Prostate gland (tissue), 2 donors: ENCODE measurements around the gene RGS9. TPM values are rescaled to one million over a fixed set of nuclear protein-coding genes. Genes with fewer than 3 reads are reported as not detected.

Source experiments
- DNase-seq: peaks from one replicate; pipeline ENCODE4 v3.0.0-alpha.2; 2019; ENCODE audit warnings: low spot score
- H3K27ac ChIP-seq, 2 donors: fragments of 200-600 bp; sonication (generic); 2 replicates each; pipeline ENCODE4 v1.5.1; 2017 to 2019
- H3K27me3 ChIP-seq: fragments of 200-600 bp; sonication (generic); replicated peaks from 2 replicates; pipeline ENCODE4 v1.5.1; 2019; ENCODE audit not compliant: insufficient read depth
- H3K36me3 ChIP-seq, 2 donors: fragments of 200-600 bp; sonication (generic); 1 replicate in 1 of 2; 2 replicates in 1 of 2; pipeline versions ENCODE4 v1.5.1 to v1.8.1; 2017 to 2019
- H3K4me1 ChIP-seq: fragments of 200-600 bp; sonication (generic); replicated peaks from 2 replicates; pipeline ENCODE4 v1.5.1; 2019
- H3K4me3 ChIP-seq, 2 donors: fragments of 200-600 bp; sonication (generic); 2 replicates each; pipeline ENCODE4 v1.5.1; 2017 to 2019
- H3K9me3 ChIP-seq: fragments of 200-600 bp; sonication (generic); 2 replicates; pipeline ENCODE4 v1.5.1; 2017
- CTCF ChIP-seq, 4 experiments: fragments of 200-600 bp in 2 of 4; fragments of 450-650 bp in 2 of 4; sonication (generic) in 2 of 4; IDR thresholded peaks; 1 replicate in 3 of 4; 2 replicates in 1 of 4; pipeline ENCODE4 v1.5.1; 2016 to 2019; ENCODE audit warnings: antibody characterized with exemption in 4 of 4, mild to moderate bottlenecking in 2 of 4, moderate library complexity in 2 of 4
- POLR2A ChIP-seq: fragments of 450-650 bp; IDR thresholded peaks from one replicate; pipeline ENCODE4 v1.6.1; 2016; ENCODE audit warnings: antibody characterized with exemption, mild to moderate bottlenecking
- POLR2AphosphoS5 ChIP-seq: sonication (generic); formaldehyde crosslinking; IDR thresholded peaks from one replicate; pipeline ENCODE4 v1.6.1; 2017; ENCODE audit warnings: antibody characterized with exemption
- WGBS: methylation state at CpG from one replicate; pipeline ENCODE4 v1.1.5; 2018; 5-methylcytosine and 5-hydroxymethylcytosine counted together
- intact Hi-C: fragments of 100-400 bp; cut with DNase I; formaldehyde crosslinking; loops from one replicate; pipeline ENCODE4 v1.14.2; 2022
- total RNA-seq, 2 donors: library from RNA; depleted of rRNA; stranded (reverse); fragments of >200 nt; gene quantifications; one replicate each; pipeline ENCODE4 v1.1.0, GENCODE V29; 2016

Gene RGS9
- total RNA-seq, 2 donors from 2014 or later = 7.9 to 9.3 TPM

DNA sequence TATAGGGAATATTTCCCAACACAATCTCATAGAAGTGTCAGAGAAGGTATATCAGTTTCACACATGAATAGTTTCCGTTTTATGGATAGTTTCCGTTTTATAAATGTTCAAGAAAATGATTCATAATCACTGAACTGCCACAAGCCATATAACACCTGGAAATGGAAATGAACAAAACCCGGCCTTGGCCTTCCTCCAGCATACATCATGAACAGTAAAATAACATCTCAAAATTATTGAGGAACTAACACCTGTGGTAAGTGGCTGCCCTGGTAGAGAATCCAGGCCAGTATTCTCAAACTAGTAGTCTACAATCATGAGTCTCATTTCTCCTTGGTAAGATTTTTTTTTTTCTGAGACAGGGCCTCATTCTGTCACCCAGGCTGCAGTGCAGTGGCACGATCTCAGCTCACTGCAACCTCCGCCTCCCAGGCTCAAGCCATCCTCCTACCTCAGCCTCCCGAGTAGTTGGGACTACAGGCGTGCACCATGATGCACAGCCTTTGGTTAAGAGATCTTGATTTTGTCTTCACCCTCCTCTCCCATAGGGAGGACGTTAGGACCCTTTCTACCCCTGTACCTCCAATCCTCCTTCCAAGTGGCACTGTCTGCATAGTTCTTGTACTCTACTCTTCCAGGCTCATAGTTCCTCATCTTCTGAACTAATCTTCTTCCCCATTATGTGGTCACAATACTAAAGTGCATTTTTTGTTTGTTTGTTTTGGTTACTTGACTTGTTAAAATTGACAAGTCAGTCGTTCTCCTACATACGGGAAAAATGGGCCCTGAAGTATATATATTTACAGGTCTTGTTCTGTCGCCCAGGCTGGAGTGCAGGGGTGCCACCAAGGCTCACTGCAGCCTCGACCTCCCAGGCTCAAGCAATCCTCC lies 15.0 kb upstream of the RGS9 start:
- no peaks in the 10 kb centered on the region for H3K9me3 ChIP-seq
- no peak for DNase-seq
- intact Hi-C loops = no loop called here
- 71% methylated on average over 12 of the region's 12 CpGs for WGBS
- H3K36me3 ChIP-seq = no peaks in the 10 kb centered on the region
- H3K27ac ChIP-seq = peak overlapping the region in 1 of 2 donors; percentile 89
- TF ChIP-seq POLR2A = no peak
- TF ChIP-seq CTCF (IDR thresholded peaks at IDR 0.05) = no peak
- no peak for TF ChIP-seq POLR2AphosphoS5
- peak overlapping the region; percentile 64 to 71 for H3K4me3 ChIP-seq
- no peaks in the 10 kb centered on the region for H3K27me3 ChIP-seq
- no peaks in the 10 kb centered on the region for H3K4me1 ChIP-seq

- H3K36me3 ChIP-seq = no peaks in the 10 kb centered on the region
- no peaks in the 10 kb centered on the region for H3K9me3 ChIP-seq
- H3K4me3 ChIP-seq = peak overlapping the region; percentile 64 to 71
- no peaks in the 10 kb centered on the region for H3K27me3 ChIP-seq
- 7% methylated on average over 55 of the region's 55 CpGs for WGBS
- H3K27ac ChIP-seq = peak overlapping the region; percentile 89
- DNase-seq = peak; percentile 70
- H3K4me1 ChIP-seq = no peaks in the 10 kb centered on the region
- intact Hi-C loops = no loop called here
- no peak for TF ChIP-seq POLR2A
- peak; percentile 66 for TF ChIP-seq POLR2AphosphoS5
Measured at GRCh38 chr17:65122836-65123756, 14.1 kb upstream of the RGS9 start.

DNA sequence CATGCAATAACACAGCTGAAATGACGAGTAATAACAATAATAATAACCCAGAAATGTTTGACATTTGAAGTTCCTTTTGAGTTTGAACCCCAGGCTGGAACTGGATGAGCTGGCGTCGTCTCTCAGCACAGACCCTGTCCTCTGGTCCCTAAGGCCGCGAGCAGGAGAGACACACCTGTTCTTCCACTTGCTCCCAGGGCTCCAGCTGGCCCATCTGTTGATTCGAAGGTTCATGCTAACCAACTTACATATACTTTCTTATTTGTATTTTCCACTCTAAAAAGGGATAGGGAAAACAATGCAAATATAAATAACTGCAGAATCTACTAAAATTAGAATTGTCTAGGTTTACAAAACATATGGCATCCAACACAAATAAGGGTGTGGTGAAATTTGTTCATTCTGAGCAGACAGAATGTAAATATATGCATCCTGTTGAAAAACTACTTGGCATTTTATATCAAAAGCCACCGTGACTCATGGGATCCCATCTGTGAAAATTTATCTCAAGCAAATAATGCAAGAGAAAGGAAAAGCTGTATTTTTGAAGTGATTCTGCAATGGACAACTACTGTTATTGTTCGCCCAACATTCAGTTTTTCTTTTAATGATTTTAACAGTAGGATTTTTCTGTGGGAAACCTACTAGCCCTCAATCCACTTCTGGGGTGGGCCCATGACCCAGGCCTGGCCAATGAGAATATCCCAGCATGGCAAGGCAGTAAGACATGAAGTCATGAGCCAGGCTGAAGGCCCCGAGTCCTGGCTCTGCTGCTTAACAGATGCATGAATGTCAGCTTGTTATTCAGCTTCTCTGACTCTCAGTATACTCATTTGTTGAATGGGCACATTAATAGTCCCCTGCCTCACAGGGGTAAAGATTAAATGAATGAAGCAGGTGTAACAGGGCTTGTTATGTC lies 13.2 kb upstream of the RGS9 start:
- peak overlapping the region in 1 of 2 donors; percentile 71 for H3K4me3 ChIP-seq

GRCh38 chr17:65130832-65131231 lies 6.3 kb upstream of the RGS9 start:
- Histone ChIP-seq H3K4me3 (no peak overlapping the region), H3K9me3 (no peaks in the 10 kb centered on the region), H3K27me3 (no peaks in the 10 kb centered on the region), H3K4me1 (no peaks in the 10 kb centered on the region), H3K27ac (no peak overlapping the region), H3K36me3 (no peaks in the 10 kb centered on the region)
- TF ChIP-seq POLR2AphosphoS5 (no peak), POLR2A (no peak), CTCF (IDR thresholded peaks at IDR 0.05) (no peak)
- WGBS = 65% methylated on average over 5 of the region's 5 CpGs
- intact Hi-C loops = no loop called here
- no peak for DNase-seq

More for the DNA sequence above, 13.2 kb upstream of the RGS9 start:
- Histone ChIP-seq H3K9me3 (no peaks in the 10 kb centered on the region), H3K36me3 (no peaks in the 10 kb centered on the region), H3K4me1 (no peaks in the 10 kb centered on the region), H3K27ac (peak overlapping the region; percentile 89), H3K27me3 (no peaks in the 10 kb centered on the region)
- TF ChIP-seq CTCF (IDR thresholded peaks at IDR 0.05) (no peak), POLR2AphosphoS5 (no peak), POLR2A (no peak)
- 73% methylated on average over 9 of the region's 9 CpGs for WGBS
- intact Hi-C loops = no loop called here
- DNase-seq = no peak
